ENCODE results near the gene SARS1. TPM values are rescaled to one million over a fixed set of nuclear protein-coding genes. Genes with fewer than 3 reads are reported as not detected.

The SARS1 gene
- total and polyA plus RNA-seq, 2 of the 8 experiments (the other 6 are each of a cell fraction or from before 2014, with no cell fraction given), result 83.1 to 146 TPM

DNA sequence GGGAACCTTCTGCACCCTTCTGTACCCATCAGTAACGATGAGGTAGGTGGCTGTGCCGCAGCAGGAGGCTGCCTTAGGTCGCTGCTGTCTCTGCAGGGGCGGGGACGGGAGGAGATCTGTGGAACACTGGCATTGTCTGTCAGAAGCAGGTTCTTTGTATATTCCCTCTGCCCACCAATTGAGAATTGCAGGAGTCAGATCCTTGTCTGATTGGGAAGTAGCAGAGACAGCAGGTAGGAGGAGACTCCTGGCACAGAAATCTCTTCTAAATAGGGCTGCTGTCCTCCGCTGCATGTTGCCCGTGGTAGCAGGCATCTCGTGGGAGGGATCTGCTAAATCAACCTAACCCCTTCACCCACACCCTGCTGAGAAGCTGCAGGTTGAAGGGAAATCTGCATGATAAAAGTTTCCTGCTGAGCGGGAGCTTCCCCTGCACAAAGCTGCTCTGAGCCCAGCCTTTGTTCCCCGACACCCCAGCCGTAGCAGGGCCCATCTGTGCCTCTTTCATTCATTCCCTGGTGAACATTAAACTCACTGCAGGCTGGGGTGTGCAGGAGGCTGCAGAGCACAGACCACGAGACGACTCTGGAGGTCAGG lies 15.9 kb downstream of the SARS1 start:
- ChIA-PET POLR2A (ENCODE audit: partially characterized antibody) (interaction anchor here (1.0 to 15.9 kb wide), 6 partner anchors 10 to 536 kb away, joined by 3 to 252 read pairs (median 20); partner anchors contain the start of genes CELSR2, PSRC1 and SARS1), CTCF (ENCODE audit: partially characterized antibody) (interaction anchor here (3.2 to 28.7 kb wide), 3 partner anchors 12 to 27 kb away, joined by 43 to 651 read pairs (median 317); partner anchors contain the start of genes CELSR2 and SARS1)
- H3K14ac ChIP-seq (ENCODE audit: insufficient read length), result no peak overlapping the region
- peak overlapping the region; percentile 88 for H2BK5ac ChIP-seq (ENCODE audit: low read depth, low read length)
- H2BK15ac ChIP-seq (ENCODE audit: low read length), result peak overlapping the region; percentile 61; the same call in 1 of the 2 replicates
- H3K4me3 ChIP-seq (ENCODE audit: extremely low read depth in 1 of 4, insufficient read depth in 2 of 4, low read depth in 3 of 4, low read length in 4 of 4), result peak overlapping the region; percentile 22 to 43 (median 34); a peak in 7 of 8 replicates
- no peak overlapping the region for H2AFZ ChIP-seq (ENCODE audit: low read length)
- H3K79me1 ChIP-seq (ENCODE audit: low read depth, low read length), result no peaks in the 10 kb centered on the region
- no peak overlapping the region for H2BK120ac ChIP-seq (replicated peaks; ENCODE audit: low read depth, low read length)
- H2BK12ac ChIP-seq (ENCODE audit: low read depth, low read length), result peak overlapping the region; percentile 52
- no peak overlapping the region for H3K23ac ChIP-seq (ENCODE audit: insufficient read length)
- peak; percentile 91 for FAIRE-seq
- H3K4me2 ChIP-seq (ENCODE audit: insufficient read depth in 1 of 2, low read depth in 2 of 2, low read length in 2 of 2), result peak overlapping the region; percentile 66 to 98
- peaks cover 0 to 69% (median 20%) of the 10 kb centered on the region in 4 experiments; a peak in 6 of 8 replicates for H3K36me3 ChIP-seq (ENCODE audit: control insufficient read depth in 2 of 4, insufficient read depth in 4 of 4, low read length in 3 of 4)
- H3K9ac ChIP-seq (replicated peaks in 1 of 4; ENCODE audit: extremely low read depth in 1 of 4, low read depth in 3 of 4, low read length in 3 of 4), result 0 out of 7 replicates have a peak overlapping the region, but pooled peaks of 1 of the 4 experiments have one; percentile 5
- WGBS, 2 experiments (ENCODE audit: extremely low coverage in 1 of 2, insufficient coverage in 1 of 2, insufficient read length in 1 of 2, insufficient replicate concordance in 2 of 2, low coverage in 1 of 2, low lambda C conversion rate in 2 of 2, missing lambda C conversion rate in 1 of 2), result 4% methylated on average over 13 of the region's 13 CpGs; no CpG with 5 or more reads in 1 of the 2 experiments
- H4K5ac ChIP-seq (ENCODE audit: insufficient read length, low read depth, low read length), result peak overlapping the region; percentile 55
- peaks cover 0 to 21% of the 10 kb centered on the region in 2 experiments; a peak in 2 of 4 replicates for H3K79me2 ChIP-seq (ENCODE audit: control insufficient read depth in 1 of 2, insufficient read depth in 2 of 2, low read length in 2 of 2)
- no peaks in the 10 kb centered on the region for H3K9me3 ChIP-seq (ENCODE audit: insufficient read depth in 2 of 2, low read depth in 1 of 2, low read length in 1 of 2)
- DNase-seq (ENCODE audit: low read depth in 1 of 2, low spot score in 2 of 2), result peak; percentile 88 to 96
- peaks cover 9 to 33% (median 15%) of the 10 kb centered on the region in 4 experiments for H3K4me1 ChIP-seq (replicated peaks in 1 of 4; ENCODE audit: control insufficient read depth in 3 of 4, insufficient read depth in 4 of 4, low read length in 3 of 4)
- H3K18ac ChIP-seq (ENCODE audit: extremely low read depth, low read length), result peak overlapping the region; percentile 98
- no peak overlapping the region for H4K8ac ChIP-seq (ENCODE audit: extremely low read depth, insufficient read depth, low read length)
- no peak overlapping the region for H4K91ac ChIP-seq (replicated peaks; ENCODE audit: insufficient read length, low read length)
- H3K4ac ChIP-seq (replicated peaks; ENCODE audit: insufficient read length, low read depth, low read length), result no peak overlapping the region
- peak overlapping the region; percentile 17; the same call in 1 of the 2 replicates for H2AK5ac ChIP-seq (ENCODE audit: low read depth, low read length)
- H3K56ac ChIP-seq (replicated peaks; ENCODE audit: insufficient read length, low read depth, low read length), result no peak overlapping the region
- peaks cover 4% of the 10 kb centered on the region; the same call in 1 of the 2 replicates for H3K23me2 ChIP-seq (ENCODE audit: low read depth, low read length)
- H3K27me3 ChIP-seq (replicated peaks in 1 of 4; ENCODE audit: control insufficient read depth in 3 of 4, extremely low read depth in 1 of 4, insufficient read depth in 3 of 4, low read length in 3 of 4), result no peaks in the 10 kb centered on the region
- H2BK20ac ChIP-seq (ENCODE audit: low read length), result peak overlapping the region; percentile 82; the same call in 1 of the 2 replicates
- H4K20me1 ChIP-seq (replicated peaks in 1 of 2; ENCODE audit: control insufficient read depth in 1 of 2, insufficient read depth in 2 of 2, low read length in 2 of 2), result no peaks in the 10 kb centered on the region
- H3K27ac ChIP-seq (ENCODE audit: low read depth, low read length), result peak overlapping the region; percentile 47
- TF ChIP-seq YY1 (IDR thresholded peaks at IDR 0.05; ENCODE audit: low read depth, low read length) (peak; percentile 27; the same call in 1 of the 2 replicates), POU5F1 (IDR thresholded peaks at IDR 0.05; ENCODE audit: low read depth, low read length) (peak; percentile 97), PHF8 (conservative IDR thresholded peaks at IDR 0.05; ENCODE audit: low read depth, low read length) (no peak), HDAC6 (IDR thresholded peaks at IDR 0.05; ENCODE audit: low read depth, low read length) (no peak), RNF2 (IDR thresholded peaks at IDR 0.05; ENCODE audit: borderline replicate concordance, low read depth, low read length, missing control alignments, poor library complexity, severe bottlenecking) (no peak), SIN3A (conservative IDR thresholded peaks at IDR 0.05 in 1 of 2, IDR thresholded peaks at IDR 0.05 in 1 of 2; ENCODE audit: low read depth in 1 of 2, low read length in 2 of 2) (peak; percentile 24 to 89; a peak in 2 of 4 replicates), CHD1 (IDR thresholded peaks at IDR 0.05; ENCODE audit: low read depth, low read length) (no peak), BACH1 (IDR thresholded peaks at IDR 0.05; ENCODE audit: low read length) (no peak; the same call in 1 of the 2 replicates), SIRT6 (IDR thresholded peaks at IDR 0.05; ENCODE audit: low read length) (no peak), KDM5A (IDR thresholded peaks at IDR 0.05; ENCODE audit: low read length) (no peak)
- TF ChIP-seq, protein P1, sequence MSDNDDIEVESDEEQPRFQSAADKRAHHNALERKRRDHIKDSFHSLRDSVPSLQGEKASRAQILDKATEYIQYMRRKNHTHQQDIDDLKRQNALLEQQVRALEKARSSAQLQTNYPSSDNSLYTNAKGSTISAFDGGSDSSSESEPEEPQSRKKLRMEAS (IDR thresholded peaks at IDR 0.05), result peak; percentile 85; the same call in 1 of the 2 replicates
